ENCODE measurements around the gene LILRB5.
"Not testable (repeated sequence)": the region's sequence is repeated elsewhere in the genome, so short reads cannot be mapped to it uniquely, and the experiment has no call there.

The LILRB5 gene

GRCh38 chr19:54214217-54214616 is 42.9 kb downstream of the LILRB5 start:
- not testable (repeated sequence) for DNase-seq (ENCODE audit: low spot score)

- no peak for DNase-seq (ENCODE audit: low spot score)
Measured at GRCh38 chr19:54211235-54211634, 45.8 kb downstream of the LILRB5 start.

- DNase-seq (ENCODE audit: low spot score): peak; percentile 97
Measured at GRCh38 chr19:54209811-54210494, 47.1 kb downstream of the LILRB5 start.

GRCh38 chr19:54209058-54209810 is 47.8 kb downstream of the LILRB5 start:
- DNase-seq (ENCODE audit: low spot score): no peak

- no peak for DNase-seq (ENCODE audit: low spot score)
Measured at GRCh38 chr19:54208784-54209057, 48.4 kb downstream of the LILRB5 start.

- no peak for DNase-seq (ENCODE audit: low spot score)
Measured at GRCh38 chr19:54207983-54208783, 48.9 kb downstream of the LILRB5 start.

GRCh38 chr19:54207676-54207982 is 49.4 kb downstream of the LILRB5 start:
- no peak for DNase-seq (ENCODE audit: low spot score)

GRCh38 chr19:54207193-54207592 is 49.9 kb downstream of the LILRB5 start:
- DNase-seq (ENCODE audit: low spot score): not testable (repeated sequence)

- DNase-seq (ENCODE audit: low spot score): no peak
Measured at GRCh38 chr19:54206831-54207177, 50.3 kb downstream of the LILRB5 start.

GRCh38 chr19:54206030-54206830 is 50.8 kb downstream of the LILRB5 start:
- no peak for DNase-seq (ENCODE audit: low spot score)

GRCh38 chr19:54204767-54205468 is 52.2 kb downstream of the LILRB5 start:
- DNase-seq (ENCODE audit: low spot score): no peak

- DNase-seq (ENCODE audit: low spot score): no peak
Measured at GRCh38 chr19:54203151-54203611, 53.9 kb downstream of the LILRB5 start.

- DNase-seq (ENCODE audit: low spot score): no peak
Measured at GRCh38 chr19:54201980-54202379, 55.1 kb downstream of the LILRB5 start.

- DNase-seq (ENCODE audit: low spot score): no peak
Measured at GRCh38 chr19:54201172-54201701, 55.8 kb downstream of the LILRB5 start.
